Ovary (tissue), 3 donors: ENCODE data around the gene STAC2.

Experiments used
- EP300 ChIP-seq: sonication (generic); formaldehyde crosslinking; IDR thresholded peaks from one replicate; pipeline ENCODE4 v1.6.1; 2017; ENCODE audit warnings: antibody characterized with exemption
- POLR2A ChIP-seq: fragments of 450-650 bp; IDR thresholded peaks from one replicate; pipeline ENCODE4 v1.6.1; 2017; ENCODE audit warnings: antibody characterized with exemption, mild to moderate bottlenecking, moderate library complexity
- TF ChIP-seq, protein P1 (sequence below), 3 donors: fragments of 450-650 bp in 2 of 3; fragments of 200-600 bp in 1 of 3; IDR thresholded peaks; one replicate each; pipeline versions ENCODE4 v1.5.1 to v1.8.0; 2016 to 2022; ENCODE audit warnings: antibody characterized with exemption in 3 of 3, mild to moderate bottlenecking in 1 of 3
- donor health status: DM: no; HTN: no; CAD: no.

DNA sequence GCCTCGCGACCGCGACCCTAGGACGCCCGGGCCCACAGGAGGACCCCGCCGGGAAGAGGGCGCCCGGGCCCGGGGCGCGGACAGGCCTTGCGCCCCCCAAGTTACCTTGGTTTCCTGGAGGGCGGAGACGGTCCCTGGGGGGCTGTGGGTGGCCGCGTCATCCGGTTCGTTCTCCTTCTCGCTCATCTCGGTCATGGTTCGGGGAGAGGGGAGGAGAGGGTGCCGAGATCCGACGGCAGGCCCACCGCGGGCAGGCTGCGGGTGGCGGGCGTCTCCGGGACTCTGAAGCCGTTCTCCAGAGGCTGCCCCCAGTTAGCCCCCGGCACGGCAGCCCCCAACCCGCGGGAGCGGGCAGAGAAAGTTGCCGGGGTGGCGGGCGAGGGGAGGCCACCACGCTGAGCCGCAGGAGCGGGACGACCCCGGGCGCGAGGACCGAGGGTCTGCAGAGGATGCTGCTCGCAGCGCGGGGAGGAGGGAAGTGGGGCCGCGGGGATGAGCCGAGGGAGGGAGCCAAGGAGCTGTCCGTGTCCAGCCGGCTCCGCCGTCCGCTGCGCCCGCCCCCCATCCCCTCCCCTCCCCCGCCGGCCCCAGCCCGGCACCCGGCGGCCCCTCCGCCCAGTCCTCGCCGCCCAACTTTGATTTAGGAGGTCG lies at the start of gene STAC2:
- TF ChIP-seq, protein P1, sequence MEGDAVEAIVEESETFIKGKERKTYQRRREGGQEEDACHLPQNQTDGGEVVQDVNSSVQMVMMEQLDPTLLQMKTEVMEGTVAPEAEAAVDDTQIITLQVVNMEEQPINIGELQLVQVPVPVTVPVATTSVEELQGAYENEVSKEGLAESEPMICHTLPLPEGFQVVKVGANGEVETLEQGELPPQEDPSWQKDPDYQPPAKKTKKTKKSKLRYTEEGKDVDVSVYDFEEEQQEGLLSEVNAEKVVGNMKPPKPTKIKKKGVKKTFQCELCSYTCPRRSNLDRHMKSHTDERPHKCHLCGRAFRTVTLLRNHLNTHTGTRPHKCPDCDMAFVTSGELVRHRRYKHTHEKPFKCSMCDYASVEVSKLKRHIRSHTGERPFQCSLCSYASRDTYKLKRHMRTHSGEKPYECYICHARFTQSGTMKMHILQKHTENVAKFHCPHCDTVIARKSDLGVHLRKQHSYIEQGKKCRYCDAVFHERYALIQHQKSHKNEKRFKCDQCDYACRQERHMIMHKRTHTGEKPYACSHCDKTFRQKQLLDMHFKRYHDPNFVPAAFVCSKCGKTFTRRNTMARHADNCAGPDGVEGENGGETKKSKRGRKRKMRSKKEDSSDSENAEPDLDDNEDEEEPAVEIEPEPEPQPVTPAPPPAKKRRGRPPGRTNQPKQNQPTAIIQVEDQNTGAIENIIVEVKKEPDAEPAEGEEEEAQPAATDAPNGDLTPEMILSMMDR (IDR thresholded peaks at IDR 0.05): no peak
- TF ChIP-seq POLR2A: no peak
- TF ChIP-seq EP300: no peak
